Upper lobe of left lung (tissue), 4 donors: ENCODE measurements around the gene SRRM3.

ENCODE experiments used
- CTCF ChIP-seq, 6 experiments: fragments of 450-650 bp in 4 of 6; fragments of 200-600 bp in 2 of 6; sonication (generic) in 2 of 6; IDR thresholded peaks; one replicate each; pipeline ENCODE4 v1.5.1; 2016 to 2019; ENCODE audit warnings: antibody characterized with exemption in 6 of 6
- EP300 ChIP-seq, 4 donors: sonication (generic); formaldehyde crosslinking; IDR thresholded peaks; one replicate each; pipeline ENCODE4 v1.5.1; 2017; ENCODE audit warnings: antibody characterized with exemption in 4 of 4, control low read depth in 2 of 4
- POLR2A ChIP-seq, 4 donors: fragments of 450-650 bp; IDR thresholded peaks; one replicate each; pipeline ENCODE4 v1.5.1; 2016 to 2017; ENCODE audit warnings: antibody characterized with exemption in 4 of 4, mild to moderate bottlenecking in 2 of 4
- POLR2AphosphoS5 ChIP-seq, 2 donors: sonication (generic); formaldehyde crosslinking; IDR thresholded peaks; one replicate each; pipeline ENCODE4 v1.5.1; 2017; ENCODE audit warnings: antibody characterized with exemption in 2 of 2

DNA sequence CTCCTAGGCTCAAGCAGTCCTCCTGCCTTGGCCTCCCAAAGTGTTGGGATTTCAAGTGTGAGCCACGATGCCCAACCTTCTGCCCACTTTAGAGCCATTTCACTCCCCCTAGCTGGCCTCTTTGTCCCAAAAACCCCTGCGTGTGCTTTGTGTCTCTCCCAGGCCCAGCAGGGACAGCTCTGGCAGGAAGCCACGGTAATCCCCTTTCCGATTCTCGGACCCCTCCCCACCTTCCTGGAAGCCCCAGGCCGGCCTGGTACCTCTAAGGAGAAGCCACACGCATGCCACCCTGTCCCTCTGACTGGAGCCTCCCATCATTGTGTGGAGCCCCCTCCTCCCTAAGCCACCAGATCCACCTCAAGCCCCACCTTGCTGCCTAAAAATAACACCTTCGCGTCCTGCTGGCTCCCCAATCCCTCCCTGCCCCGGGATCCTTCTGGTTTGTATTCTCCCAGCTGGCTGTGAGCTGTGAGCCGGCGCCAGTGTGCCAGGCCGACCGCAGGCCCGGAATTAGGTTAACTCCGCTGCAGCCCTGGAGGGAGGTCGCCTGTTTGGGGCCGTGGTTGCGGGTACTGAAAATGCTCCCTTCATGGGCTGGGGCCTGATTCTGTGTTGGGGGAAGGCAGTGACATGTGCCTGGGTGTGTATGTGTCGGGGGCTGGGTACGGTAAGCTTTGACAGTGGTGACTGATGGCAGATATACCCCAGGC lies 16.4 kb upstream of the SRRM3 start:
- TF ChIP-seq POLR2A (IDR thresholded peaks at IDR 0.05) (no peak), CTCF (IDR thresholded peaks at IDR 0.05) (no peak), POLR2AphosphoS5 (IDR thresholded peaks at IDR 0.05) (no peak), EP300 (IDR thresholded peaks at IDR 0.05) (no peak)
